ENCODE data around the gene SH2B3.
A peak's percentile ranks its signal among the peaks of the same experiment; 100 is the strongest.

SH2B3 gene

DNA sequence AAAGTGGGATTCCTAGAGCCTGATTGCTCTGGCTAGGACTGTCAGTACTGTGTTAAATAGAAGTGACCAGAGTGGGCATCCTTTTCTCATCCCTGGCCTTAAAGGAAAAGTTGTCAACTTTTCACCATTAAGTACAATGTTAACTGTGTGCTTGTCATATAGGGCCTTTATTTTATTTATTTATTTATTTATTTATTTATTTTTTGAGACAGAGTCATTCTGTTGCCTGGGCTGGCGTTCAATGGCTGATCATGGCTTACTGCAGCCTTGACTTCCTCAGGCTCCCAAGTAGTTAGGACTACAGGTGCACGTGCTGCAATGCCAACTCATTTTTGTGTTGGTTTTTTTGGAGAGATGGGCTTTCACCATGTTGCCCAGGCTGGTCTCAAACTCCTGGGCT is 11.6 kb downstream of the SH2B3 start:
- Histone ChIP-seq H3K9me3 (replicated peaks in 1 of 2; ENCODE audit: control insufficient read depth in 2 of 2, insufficient read depth in 1 of 2, low read depth in 1 of 2, low read length in 2 of 2) (no peaks in the 10 kb centered on the region), H2BK12ac (ENCODE audit: low read length) (no peak overlapping the region), H4K8ac (ENCODE audit: low read depth, low read length) (no peak overlapping the region), H3K79me1 (ENCODE audit: low read depth, low read length) (no peaks in the 10 kb centered on the region), H3K14ac (ENCODE audit: low read length) (no peak overlapping the region), H3K4me1 (ENCODE audit: control insufficient read depth in 2 of 2, insufficient read depth in 1 of 2, low read depth in 1 of 2, low read length in 2 of 2) (peaks cover 0 to 8% of the 10 kb centered on the region in 2 donors), H3K18ac (ENCODE audit: low read length) (no peak overlapping the region), H3K27ac (replicated peaks; ENCODE audit: low read length) (no peak overlapping the region), H3K4me2 (ENCODE audit: insufficient read depth, low read length, poor library complexity, severe bottlenecking) (no peak overlapping the region), H2BK5ac (ENCODE audit: low read length) (no peak overlapping the region), H3K23ac (ENCODE audit: low read depth, low read length, poor library complexity) (no peak overlapping the region), H3K9ac (ENCODE audit: low read depth, low read length, poor library complexity) (no peak overlapping the region), H3K36me3 (replicated peaks in 1 of 2; ENCODE audit: control insufficient read depth in 2 of 2, insufficient read depth in 2 of 2, low read length in 2 of 2) (peaks cover 1 to 12% of the 10 kb centered on the region in 2 donors), H3K4ac (ENCODE audit: low read length) (no peak overlapping the region), H3K4me3 (ENCODE audit: low read length in 2 of 2) (no peak overlapping the region), H2AFZ (ENCODE audit: low read length) (no peak overlapping the region), H2BK15ac (ENCODE audit: low read length) (no peak overlapping the region), H3K27me3 (ENCODE audit: control insufficient read depth in 3 of 3, insufficient read depth in 3 of 3, low read depth in 1 of 3, low read length in 3 of 3) (no peaks in the 10 kb centered on the region), H2BK120ac (ENCODE audit: low read depth, low read length) (no peak overlapping the region), H4K91ac (ENCODE audit: low read depth, low read length, poor library complexity) (no peak overlapping the region), H2AK5ac (ENCODE audit: low read depth, low read length) (no peak overlapping the region)
- DNase-seq (ENCODE audit: low spot score), result no peak
- WGBS, 2 donors (ENCODE audit: extremely low coverage in 2 of 2, insufficient read length in 2 of 2, insufficient replicate concordance in 1 of 2), result no CpG with 5 or more reads among the region's 2 CpGs

DNA sequence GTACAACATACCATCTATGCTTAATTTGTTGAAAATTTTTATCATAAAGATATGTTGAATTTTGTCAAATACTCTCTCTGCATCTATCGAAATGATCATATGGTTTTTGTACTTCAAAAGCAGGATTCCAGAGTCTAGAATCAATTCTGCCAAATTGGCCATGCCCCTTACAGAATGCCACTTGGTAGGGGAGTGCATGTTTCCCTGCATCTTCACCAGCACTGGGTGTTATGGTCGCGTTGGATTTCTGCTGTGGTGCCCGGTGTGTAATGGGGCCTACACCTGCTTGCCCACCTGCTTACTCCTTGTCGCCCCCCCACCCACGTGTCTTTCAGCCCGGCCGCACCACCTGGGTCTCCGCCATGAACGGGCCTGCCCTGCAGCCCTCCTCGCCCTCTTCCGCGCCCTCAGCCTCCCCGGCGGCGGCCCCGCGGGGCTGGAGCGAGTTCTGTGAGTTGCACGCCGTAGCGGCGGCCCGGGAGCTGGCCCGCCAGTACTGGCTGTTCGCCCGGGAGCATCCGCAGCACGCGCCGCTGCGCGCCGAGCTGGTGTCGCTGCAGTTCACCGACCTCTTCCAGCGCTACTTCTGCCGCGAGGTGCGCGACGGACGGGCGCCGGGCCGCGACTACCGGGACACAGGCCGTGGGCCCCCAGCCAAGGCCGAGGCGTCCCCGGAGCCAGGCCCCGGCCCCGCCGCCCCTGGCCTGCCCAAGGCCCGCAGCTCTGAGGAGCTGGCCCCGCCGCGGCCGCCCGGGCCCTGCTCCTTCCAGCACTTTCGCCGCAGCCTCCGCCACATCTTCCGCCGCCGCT is 12.3 kb downstream of the SH2B3 start:
- peaks cover 1 to 12% of the 10 kb centered on the region in 2 donors for H3K36me3 ChIP-seq (replicated peaks in 1 of 2; ENCODE audit: control insufficient read depth in 2 of 2, insufficient read depth in 2 of 2, low read length in 2 of 2)
- no CpG with 5 or more reads among the region's 67 CpGs for WGBS, 2 donors (ENCODE audit: extremely low coverage in 2 of 2, insufficient read length in 2 of 2, insufficient replicate concordance in 1 of 2)
- H2AK5ac ChIP-seq (ENCODE audit: low read depth, low read length), result peak overlapping the region; percentile 59
- no peaks in the 10 kb centered on the region for H3K79me1 ChIP-seq (ENCODE audit: low read depth, low read length)
- no peak overlapping the region for H3K4me2 ChIP-seq (ENCODE audit: insufficient read depth, low read length, poor library complexity, severe bottlenecking)
- no peak overlapping the region for H3K27ac ChIP-seq (replicated peaks; ENCODE audit: low read length)
- no peak overlapping the region for H2BK15ac ChIP-seq (ENCODE audit: low read length)
- H3K9me3 ChIP-seq (replicated peaks in 1 of 2; ENCODE audit: control insufficient read depth in 2 of 2, insufficient read depth in 1 of 2, low read depth in 1 of 2, low read length in 2 of 2), result no peaks in the 10 kb centered on the region
- peak overlapping the region; percentile 67 for H3K14ac ChIP-seq (ENCODE audit: low read length)
- no peaks in the 10 kb centered on the region for H3K27me3 ChIP-seq (ENCODE audit: control insufficient read depth in 3 of 3, insufficient read depth in 3 of 3, low read depth in 1 of 3, low read length in 3 of 3)
- no peak overlapping the region for H3K4ac ChIP-seq (ENCODE audit: low read length)
- H2AFZ ChIP-seq (ENCODE audit: low read length), result no peak overlapping the region
- no peak overlapping the region for H2BK120ac ChIP-seq (ENCODE audit: low read depth, low read length)
- no peak overlapping the region for H4K8ac ChIP-seq (ENCODE audit: low read depth, low read length)
- no peak for DNase-seq (ENCODE audit: low spot score)
- H3K9ac ChIP-seq (ENCODE audit: low read depth, low read length, poor library complexity), result no peak overlapping the region
- peaks cover 0 to 5% of the 10 kb centered on the region in 2 donors for H3K4me1 ChIP-seq (ENCODE audit: control insufficient read depth in 2 of 2, insufficient read depth in 1 of 2, low read depth in 1 of 2, low read length in 2 of 2)
- H3K18ac ChIP-seq (ENCODE audit: low read length), result peak overlapping the region; percentile 42
- H4K91ac ChIP-seq (ENCODE audit: low read depth, low read length, poor library complexity), result no peak overlapping the region
- H3K4me3 ChIP-seq (ENCODE audit: low read length in 2 of 2), result peak overlapping the region in 1 of 2 donors; percentile 25
- peak overlapping the region; percentile 18 for H3K23ac ChIP-seq (ENCODE audit: low read depth, low read length, poor library complexity)
- H2BK5ac ChIP-seq (ENCODE audit: low read length), result no peak overlapping the region
- H2BK12ac ChIP-seq (ENCODE audit: low read length), result peak overlapping the region; percentile 19

- Histone ChIP-seq H2BK5ac (ENCODE audit: low read length) (no peak overlapping the region), H4K8ac (ENCODE audit: low read depth, low read length) (no peak overlapping the region), H2AFZ (ENCODE audit: low read length) (no peak overlapping the region), H3K27ac (replicated peaks; ENCODE audit: low read length) (no peak overlapping the region), H3K18ac (ENCODE audit: low read length) (no peak overlapping the region), H3K4me3 (ENCODE audit: low read length in 2 of 2) (no peak overlapping the region), H3K27me3 (ENCODE audit: control insufficient read depth in 3 of 3, insufficient read depth in 3 of 3, low read depth in 1 of 3, low read length in 3 of 3) (no peaks in the 10 kb centered on the region), H2BK12ac (ENCODE audit: low read length) (no peak overlapping the region), H2BK120ac (ENCODE audit: low read depth, low read length) (no peak overlapping the region), H3K9me3 (replicated peaks in 1 of 2; ENCODE audit: control insufficient read depth in 2 of 2, insufficient read depth in 1 of 2, low read depth in 1 of 2, low read length in 2 of 2) (no peaks in the 10 kb centered on the region), H3K4me1 (ENCODE audit: control insufficient read depth in 2 of 2, insufficient read depth in 1 of 2, low read depth in 1 of 2, low read length in 2 of 2) (peaks cover 0 to under 1% of the 10 kb centered on the region in 2 donors), H2BK15ac (ENCODE audit: low read length) (no peak overlapping the region), H3K23ac (ENCODE audit: low read depth, low read length, poor library complexity) (peak overlapping the region; percentile 5), H3K4me2 (ENCODE audit: insufficient read depth, low read length, poor library complexity, severe bottlenecking) (no peak overlapping the region), H3K9ac (ENCODE audit: low read depth, low read length, poor library complexity) (no peak overlapping the region), H2AK5ac (ENCODE audit: low read depth, low read length) (no peak overlapping the region), H3K14ac (ENCODE audit: low read length) (peak overlapping the region; percentile 33), H3K79me1 (ENCODE audit: low read depth, low read length) (no peaks in the 10 kb centered on the region), H3K4ac (ENCODE audit: low read length) (peak overlapping the region; percentile 11), H3K36me3 (replicated peaks in 1 of 2; ENCODE audit: control insufficient read depth in 2 of 2, insufficient read depth in 2 of 2, low read length in 2 of 2) (peaks cover 1 to 12% of the 10 kb centered on the region in 2 donors), H4K91ac (ENCODE audit: low read depth, low read length, poor library complexity) (no peak overlapping the region)
- WGBS, 2 donors (ENCODE audit: extremely low coverage in 2 of 2, insufficient read length in 2 of 2, insufficient replicate concordance in 1 of 2), result no CpG with 5 or more reads among the region's 30 CpGs
- DNase-seq (ENCODE audit: low spot score), result no peak
Observed at GRCh38 chr12:111418594-111418880, 12.8 kb downstream of the SH2B3 start.

GRCh38 chr12:111419784-111420183 is 14.1 kb downstream of the SH2B3 start:
- H4K8ac ChIP-seq (ENCODE audit: low read depth, low read length), result no peak overlapping the region
- no peak overlapping the region for H4K91ac ChIP-seq (ENCODE audit: low read depth, low read length, poor library complexity)
- H3K27ac ChIP-seq (replicated peaks; ENCODE audit: low read length), result no peak overlapping the region
- peaks cover 1 to 12% of the 10 kb centered on the region in 2 donors for H3K36me3 ChIP-seq (replicated peaks in 1 of 2; ENCODE audit: control insufficient read depth in 2 of 2, insufficient read depth in 2 of 2, low read length in 2 of 2)
- H3K4me1 ChIP-seq (ENCODE audit: control insufficient read depth in 2 of 2, insufficient read depth in 1 of 2, low read depth in 1 of 2, low read length in 2 of 2), result peaks cover 0 to 6% of the 10 kb centered on the region in 2 donors
- H3K4ac ChIP-seq (ENCODE audit: low read length), result no peak overlapping the region
- no peak overlapping the region for H3K9ac ChIP-seq (ENCODE audit: low read depth, low read length, poor library complexity)
- H3K18ac ChIP-seq (ENCODE audit: low read length), result no peak overlapping the region
- no peaks in the 10 kb centered on the region for H3K27me3 ChIP-seq (ENCODE audit: control insufficient read depth in 3 of 3, insufficient read depth in 3 of 3, low read depth in 1 of 3, low read length in 3 of 3)
- no peaks in the 10 kb centered on the region for H3K9me3 ChIP-seq (replicated peaks in 1 of 2; ENCODE audit: control insufficient read depth in 2 of 2, insufficient read depth in 1 of 2, low read depth in 1 of 2, low read length in 2 of 2)
- H3K4me3 ChIP-seq (ENCODE audit: low read length in 2 of 2), result no peak overlapping the region
- H3K14ac ChIP-seq (ENCODE audit: low read length), result no peak overlapping the region
- H2AFZ ChIP-seq (ENCODE audit: low read length), result no peak overlapping the region
- no peak overlapping the region for H2BK12ac ChIP-seq (ENCODE audit: low read length)
- WGBS, 2 donors (ENCODE audit: extremely low coverage in 2 of 2, insufficient read length in 2 of 2, insufficient replicate concordance in 1 of 2), result no CpG with 5 or more reads among the region's 5 CpGs
- H3K4me2 ChIP-seq (ENCODE audit: insufficient read depth, low read length, poor library complexity, severe bottlenecking), result no peak overlapping the region
- H2BK15ac ChIP-seq (ENCODE audit: low read length), result no peak overlapping the region
- no peaks in the 10 kb centered on the region for H3K79me1 ChIP-seq (ENCODE audit: low read depth, low read length)
- no peak overlapping the region for H2BK120ac ChIP-seq (ENCODE audit: low read depth, low read length)
- no peak overlapping the region for H2AK5ac ChIP-seq (ENCODE audit: low read depth, low read length)
- no peak overlapping the region for H2BK5ac ChIP-seq (ENCODE audit: low read length)
- no peak for DNase-seq (ENCODE audit: low spot score)
- H3K23ac ChIP-seq (ENCODE audit: low read depth, low read length, poor library complexity), result no peak overlapping the region

Data from neuronal stem cell (in vitro differentiated cells).